ENCODE data around the gene EXOC3.

- TF ChIP-seq EZH2 (IDR thresholded peaks at IDR 0.05; ENCODE audit: insufficient read depth, poor library complexity, severe bottlenecking) (no peak), EZH2phosphoT487 (IDR thresholded peaks at IDR 0.05; ENCODE audit: insufficient read depth, low read depth) (no peak)
These were observed 50.8 kb downstream of the EXOC3 start for GRCh38 chr5:493758-494157.

Measured in GM23248 (cell line).